Endodermal cell (in vitro differentiated cells): ENCODE data around the gene TMPRSS4. TPM values are rescaled to one million over a fixed set of nuclear protein-coding genes. Genes with fewer than 3 reads are reported as not detected.

Experiments
- DNase-seq: peaks from one replicate; pipeline ENCODE4 v3.0.0-alpha.2; 2017
- H3K27ac ChIP-seq: 2 replicates; pipeline ENCODE4 v1.5.1; 2013; ENCODE audit warnings: mild to moderate bottlenecking, low read depth, low read length, moderate library complexity
- H3K27me3 ChIP-seq: 2 replicates; pipeline ENCODE4 v1.6.1; 2013; ENCODE audit warnings: mild to moderate bottlenecking, low read length, moderate library complexity; ENCODE audit not compliant: insufficient read depth, control insufficient read depth, poor library complexity, severe bottlenecking
- H3K36me3 ChIP-seq: 2 replicates; pipeline ENCODE4 v1.7.0; 2013; ENCODE audit warnings: mild to moderate bottlenecking, low read length, moderate library complexity; ENCODE audit not compliant: control insufficient read depth, insufficient read depth
- H3K4me1 ChIP-seq: one replicate; pipeline ENCODE4 v1.7.0; 2013; ENCODE audit warnings: low read length; ENCODE audit not compliant: control insufficient read depth, insufficient read depth
- H3K4me3 ChIP-seq: 2 replicates; pipeline ENCODE4 v1.5.1; 2013; ENCODE audit warnings: mild to moderate bottlenecking, low read length, moderate library complexity
- H3K9ac ChIP-seq: 2 replicates; pipeline ENCODE4 v1.6.1; 2013; ENCODE audit warnings: mild to moderate bottlenecking, low read length, moderate library complexity; ENCODE audit not compliant: poor library complexity, severe bottlenecking; ENCODE audit errors: extremely low read depth
- H3K9me3 ChIP-seq: 2 replicates; pipeline ENCODE4 v1.6.1; 2013; ENCODE audit warnings: mild to moderate bottlenecking, low read length, moderate library complexity; ENCODE audit not compliant: control insufficient read depth
- H3K27ac Mint-ChIP-seq: 2 replicates; pipeline ENCODE4 v1.8.0; 2020; ENCODE audit warnings: mixed read lengths
- H3K27me3 Mint-ChIP-seq: 2 replicates; pipeline ENCODE4 v1.8.0; 2021; ENCODE audit warnings: mild to moderate bottlenecking, mixed read lengths; ENCODE audit not compliant: insufficient read depth
- H3K36me3 Mint-ChIP-seq: 2 replicates; pipeline ENCODE4 v1.8.0; 2020; ENCODE audit warnings: low read depth, mixed read lengths
- H3K4me1 Mint-ChIP-seq: 2 replicates; pipeline ENCODE4 v1.8.0; 2020; ENCODE audit warnings: mixed read lengths
- H3K4me3 Mint-ChIP-seq: 2 replicates; pipeline ENCODE4 v1.8.0; 2020; ENCODE audit warnings: mild to moderate bottlenecking, moderate library complexity, mixed read lengths
- H3K9me3 Mint-ChIP-seq: 2 replicates; pipeline ENCODE4 v1.8.0; 2020; ENCODE audit warnings: mild to moderate bottlenecking, mixed read lengths
- WGBS, 2 experiments: methylation state at CpG; one replicate each; pipeline versions ENCODE4 v1.1.5 to v1.1.7; 2013; ENCODE audit warnings: missing lambda C conversion rate in 2 of 2, mixed read lengths in 1 of 2; ENCODE audit not compliant: insufficient coverage in 1 of 2, insufficient read length in 1 of 2; 5-methylcytosine and 5-hydroxymethylcytosine counted together
- total RNA-seq, 2 donors: library from RNA; stranded (reverse); fragmentation: NEBNext Ultra II Directional in 1 of 2; extraction: Animal tissue kit (Norgen Biotek cat#: 25700) in 1 of 2; gene quantifications; 2 replicates in 1 of 2; 3 replicates in 1 of 2; pipeline ENCODE4 v1.2.1, GENCODE V29; 2021
- TF ChIP-seq, protein P1 (sequence below): fragments of 200-600 bp; sonication (generic); conservative IDR thresholded peaks from 2 replicates; pipeline ENCODE4 v1.5.0; 2021; ENCODE audit warnings: antibody characterized with exemption, mild to moderate bottlenecking

TMPRSS4 gene
- total RNA-seq, 2 donors from 2014 or later, result not detected

DNA sequence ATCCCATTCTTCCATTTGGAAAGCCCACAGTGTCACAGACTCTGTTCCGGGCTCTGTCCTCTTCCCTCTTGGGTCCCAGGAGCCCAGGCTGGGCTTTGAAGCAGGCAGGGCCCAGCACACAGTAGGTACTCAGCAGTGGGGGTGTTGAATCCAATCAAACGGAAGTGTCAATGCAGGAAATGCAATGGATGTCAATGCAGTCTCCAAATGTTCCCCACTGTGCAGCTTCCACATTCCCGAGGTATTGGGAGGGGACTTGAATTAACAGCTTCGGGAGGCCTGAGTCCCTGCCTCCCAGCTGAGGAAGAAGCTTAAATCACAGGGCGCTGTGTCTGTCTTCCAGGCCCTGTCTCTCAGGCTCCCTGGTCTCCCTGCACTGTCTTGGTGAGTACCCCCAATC lies 31.6 kb downstream of the TMPRSS4 start:
- peak; percentile 76 for DNase-seq
- Mint-ChIP-seq H3K36me3 (no peaks in the 10 kb centered on the region), H3K9me3 (no peaks in the 10 kb centered on the region), H3K4me3 (no peak overlapping the region), H3K4me1 (peaks cover 10% of the 10 kb centered on the region), H3K27me3 (peaks cover 6% of the 10 kb centered on the region), H3K27ac (no peak overlapping the region)
- TF ChIP-seq, protein P1, sequence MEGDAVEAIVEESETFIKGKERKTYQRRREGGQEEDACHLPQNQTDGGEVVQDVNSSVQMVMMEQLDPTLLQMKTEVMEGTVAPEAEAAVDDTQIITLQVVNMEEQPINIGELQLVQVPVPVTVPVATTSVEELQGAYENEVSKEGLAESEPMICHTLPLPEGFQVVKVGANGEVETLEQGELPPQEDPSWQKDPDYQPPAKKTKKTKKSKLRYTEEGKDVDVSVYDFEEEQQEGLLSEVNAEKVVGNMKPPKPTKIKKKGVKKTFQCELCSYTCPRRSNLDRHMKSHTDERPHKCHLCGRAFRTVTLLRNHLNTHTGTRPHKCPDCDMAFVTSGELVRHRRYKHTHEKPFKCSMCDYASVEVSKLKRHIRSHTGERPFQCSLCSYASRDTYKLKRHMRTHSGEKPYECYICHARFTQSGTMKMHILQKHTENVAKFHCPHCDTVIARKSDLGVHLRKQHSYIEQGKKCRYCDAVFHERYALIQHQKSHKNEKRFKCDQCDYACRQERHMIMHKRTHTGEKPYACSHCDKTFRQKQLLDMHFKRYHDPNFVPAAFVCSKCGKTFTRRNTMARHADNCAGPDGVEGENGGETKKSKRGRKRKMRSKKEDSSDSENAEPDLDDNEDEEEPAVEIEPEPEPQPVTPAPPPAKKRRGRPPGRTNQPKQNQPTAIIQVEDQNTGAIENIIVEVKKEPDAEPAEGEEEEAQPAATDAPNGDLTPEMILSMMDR, result no peak
- Histone ChIP-seq H3K9me3 (no peaks in the 10 kb centered on the region), H3K4me1 (no peaks in the 10 kb centered on the region), H3K4me3 (no peak overlapping the region), H3K36me3 (no peaks in the 10 kb centered on the region), H3K9ac (no peak overlapping the region), H3K27ac (no peak overlapping the region), H3K27me3 (no peaks in the 10 kb centered on the region)
- WGBS, 2 experiments, result 32 to 67% methylated on average over 3 to 5 of the region's 5 CpGs

- Histone ChIP-seq H3K9me3 (no peaks in the 10 kb centered on the region), H3K27ac (no peak overlapping the region), H3K4me3 (no peak overlapping the region), H3K9ac (no peak overlapping the region), H3K36me3 (no peaks in the 10 kb centered on the region), H3K4me1 (no peaks in the 10 kb centered on the region), H3K27me3 (no peaks in the 10 kb centered on the region)
- Mint-ChIP-seq H3K27me3 (peaks cover 8% of the 10 kb centered on the region), H3K36me3 (no peaks in the 10 kb centered on the region), H3K9me3 (no peaks in the 10 kb centered on the region), H3K4me3 (no peak overlapping the region), H3K27ac (no peak overlapping the region), H3K4me1 (peaks cover 10% of the 10 kb centered on the region)
- TF ChIP-seq, protein P1, result no peak
- 88 to 100% methylated on average over 1 to 2 of the region's 2 CpGs for WGBS, 2 experiments
- DNase-seq, result no peak
These were observed 32.4 kb downstream of the TMPRSS4 start for GRCh38 chr11:118109231-118109630.

- Mint-ChIP-seq H3K27ac (no peak overlapping the region), H3K9me3 (peaks cover 2% of the 10 kb centered on the region), H3K27me3 (peaks cover 8% of the 10 kb centered on the region), H3K36me3 (no peaks in the 10 kb centered on the region), H3K4me1 (peaks cover 6% of the 10 kb centered on the region), H3K4me3 (no peak overlapping the region)
- H3K36me3 ChIP-seq, result no peaks in the 10 kb centered on the region
- TF ChIP-seq, protein P1, result no peak
- 89 to 93% methylated on average over 5 to 8 of the region's 8 CpGs for WGBS, 2 experiments
- no peaks in the 10 kb centered on the region for H3K4me1 ChIP-seq
- no peak for DNase-seq
- no peak overlapping the region for H3K9ac ChIP-seq
- H3K27me3 ChIP-seq, result no peaks in the 10 kb centered on the region
- H3K9me3 ChIP-seq, result peaks cover 3% of the 10 kb centered on the region
- H3K27ac ChIP-seq, result no peak overlapping the region
- H3K4me3 ChIP-seq, result no peak overlapping the region
These were observed 34.3 kb downstream of the TMPRSS4 start for GRCh38 chr11:118111019-118111743.
